Measurements from ENCODE around the gene LY6G6D.
A peak's percentile ranks its signal among the peaks of the same experiment; 100 is the strongest.

LY6G6D gene

DNA sequence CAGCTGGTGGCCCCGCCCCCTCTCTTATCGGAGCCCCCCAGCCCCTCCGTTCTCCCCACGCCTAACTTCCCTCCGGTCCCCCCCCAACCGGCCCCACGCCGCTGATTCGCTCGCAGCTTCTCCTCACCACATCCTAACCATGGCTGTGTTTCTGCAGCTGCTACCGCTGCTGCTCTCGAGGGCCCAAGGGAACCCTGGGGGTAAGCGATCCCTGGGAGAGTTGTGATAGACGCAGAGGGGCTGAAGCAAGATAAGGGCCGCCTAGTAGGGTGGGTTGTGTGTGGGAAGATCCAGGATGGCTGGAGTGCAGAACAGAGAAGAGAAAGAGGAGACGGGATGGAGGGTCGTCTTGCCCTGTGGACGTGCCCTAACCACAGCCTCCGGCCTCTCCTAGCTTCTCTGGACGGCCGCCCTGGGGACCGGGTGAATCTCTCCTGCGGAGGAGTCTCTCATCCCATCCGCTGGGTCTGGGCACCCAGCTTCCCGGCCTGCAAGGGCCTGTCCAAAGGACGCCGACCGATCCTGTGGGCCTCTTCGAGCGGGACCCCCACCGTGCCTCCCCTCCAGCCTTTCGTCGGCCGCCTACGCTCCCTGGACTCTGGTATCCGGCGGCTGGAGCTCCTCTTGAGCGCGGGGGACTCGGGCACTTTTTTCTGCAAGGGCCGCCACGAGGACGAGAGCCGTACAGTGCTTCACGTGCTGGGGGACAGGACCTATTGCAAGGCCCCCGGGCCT, 8.3 kb downstream of the LY6G6D start, which contains the start of gene MPIG6B:
MPIG6B (plus strand) TSS at position 129 of the 735 bp plus-strand sequence; CDS start at position 140, 11 bp downstream.
- Histone ChIP-seq H3K27me3 (ENCODE audit: control insufficient read depth in 3 of 3, insufficient read depth in 3 of 3, low read depth in 1 of 3, low read length in 3 of 3) (no peaks in the 10 kb centered on the region), H3K4me3 (ENCODE audit: low read length in 2 of 2) (no peak within 1 kb of the TSS), H2AFZ (ENCODE audit: low read length) (no peak within 1 kb of the TSS), H2AK5ac (ENCODE audit: low read depth, low read length) (no peak within 1 kb of the TSS), H3K9me3 (replicated peaks in 1 of 2; ENCODE audit: control insufficient read depth in 2 of 2, insufficient read depth in 1 of 2, low read depth in 1 of 2, low read length in 2 of 2) (no peaks in the 10 kb centered on the region), H3K79me1 (ENCODE audit: low read depth, low read length) (peaks cover 4% of the 10 kb centered on the region), H4K91ac (ENCODE audit: low read depth, low read length, poor library complexity) (no peak within 1 kb of the TSS), H3K27ac (replicated peaks; ENCODE audit: low read length) (no peak within 1 kb of the TSS), H2BK15ac (ENCODE audit: low read length) (no peak within 1 kb of the TSS), H3K4me2 (ENCODE audit: insufficient read depth, low read length, poor library complexity, severe bottlenecking) (no peak within 1 kb of the TSS), H4K8ac (ENCODE audit: low read depth, low read length) (no peak within 1 kb of the TSS), H3K9ac (ENCODE audit: low read depth, low read length, poor library complexity) (peak within 1 kb of the TSS; percentile 36), H3K18ac (ENCODE audit: low read length) (peak within 1 kb of the TSS; percentile 55), H2BK5ac (ENCODE audit: low read length) (peak within 1 kb of the TSS; percentile 57), H3K4ac (ENCODE audit: low read length) (no peak within 1 kb of the TSS), H3K36me3 (replicated peaks in 1 of 2; ENCODE audit: control insufficient read depth in 2 of 2, insufficient read depth in 2 of 2, low read length in 2 of 2) (peaks cover 31 to 39% of the 10 kb centered on the region in 2 donors), H3K14ac (ENCODE audit: low read length) (no peak within 1 kb of the TSS), H3K23ac (ENCODE audit: low read depth, low read length, poor library complexity) (peak within 1 kb of the TSS; percentile 95), H2BK120ac (ENCODE audit: low read depth, low read length) (no peak within 1 kb of the TSS), H3K4me1 (ENCODE audit: control insufficient read depth in 2 of 2, insufficient read depth in 1 of 2, low read depth in 1 of 2, low read length in 2 of 2) (peaks cover 0 to under 1% of the 10 kb centered on the region in 2 donors), H2BK12ac (ENCODE audit: low read length) (no peak within 1 kb of the TSS)
- no CpG with 5 or more reads among the region's 46 CpGs for WGBS, 2 donors (ENCODE audit: extremely low coverage in 2 of 2, insufficient read length in 2 of 2, insufficient replicate concordance in 1 of 2)
- DNase-seq (ENCODE audit: low spot score), result no peak

DNA sequence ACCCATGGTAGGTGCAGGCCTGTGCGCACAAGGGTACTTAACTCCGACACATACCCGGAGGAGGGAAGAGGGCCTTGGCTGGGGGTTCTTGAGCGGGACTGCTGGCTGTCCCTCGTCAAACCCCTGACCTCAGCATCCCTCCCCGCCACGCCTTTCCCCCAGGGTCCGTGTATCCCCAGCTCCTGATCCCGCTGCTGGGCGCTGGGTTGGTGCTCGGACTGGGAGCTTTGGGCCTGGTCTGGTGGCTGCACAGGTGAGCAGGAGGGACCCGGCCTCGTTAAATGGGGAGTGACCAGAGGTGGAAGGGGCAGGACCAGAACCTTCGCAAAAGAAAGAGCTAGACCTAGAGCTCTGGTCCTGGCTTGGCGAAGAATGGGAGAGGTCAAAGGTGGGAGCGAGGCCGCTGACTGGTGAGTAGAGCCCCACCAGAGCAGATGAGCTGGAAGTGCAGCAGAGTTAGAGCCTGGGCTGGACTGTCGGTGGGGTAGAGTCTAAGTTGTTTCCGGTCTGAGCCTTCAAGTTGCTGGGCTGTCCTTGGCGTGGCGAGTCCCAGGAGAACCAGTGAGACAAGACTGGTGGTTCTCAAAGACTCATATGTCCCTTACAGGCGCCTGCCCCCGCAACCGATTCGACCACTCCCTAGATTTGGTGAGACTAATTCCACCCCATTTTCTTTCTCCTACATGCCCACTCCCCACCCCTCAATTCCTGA, 9.0 kb downstream of the LY6G6D start:
- H3K9me3 ChIP-seq (replicated peaks in 1 of 2; ENCODE audit: control insufficient read depth in 2 of 2, insufficient read depth in 1 of 2, low read depth in 1 of 2, low read length in 2 of 2), result no peaks in the 10 kb centered on the region
- H3K27me3 ChIP-seq (ENCODE audit: control insufficient read depth in 3 of 3, insufficient read depth in 3 of 3, low read depth in 1 of 3, low read length in 3 of 3), result no peaks in the 10 kb centered on the region
- H2AK5ac ChIP-seq (ENCODE audit: low read depth, low read length), result no peak overlapping the region
- no peak overlapping the region for H4K91ac ChIP-seq (ENCODE audit: low read depth, low read length, poor library complexity)
- no peak overlapping the region for H2BK15ac ChIP-seq (ENCODE audit: low read length)
- peaks cover 7% of the 10 kb centered on the region for H3K79me1 ChIP-seq (ENCODE audit: low read depth, low read length)
- no peak overlapping the region for H3K4me3 ChIP-seq (ENCODE audit: low read length in 2 of 2)
- peak overlapping the region; percentile 36 for H3K9ac ChIP-seq (ENCODE audit: low read depth, low read length, poor library complexity)
- peak overlapping the region; percentile 49 for H3K18ac ChIP-seq (ENCODE audit: low read length)
- H2BK120ac ChIP-seq (ENCODE audit: low read depth, low read length), result no peak overlapping the region
- no peak overlapping the region for H3K27ac ChIP-seq (replicated peaks; ENCODE audit: low read length)
- H2AFZ ChIP-seq (ENCODE audit: low read length), result no peak overlapping the region
- H3K23ac ChIP-seq (ENCODE audit: low read depth, low read length, poor library complexity), result peak overlapping the region; percentile 57
- no peak overlapping the region for H3K4ac ChIP-seq (ENCODE audit: low read length)
- no peak overlapping the region for H3K14ac ChIP-seq (ENCODE audit: low read length)
- no peak overlapping the region for H2BK12ac ChIP-seq (ENCODE audit: low read length)
- no peak overlapping the region for H3K4me2 ChIP-seq (ENCODE audit: insufficient read depth, low read length, poor library complexity, severe bottlenecking)
- H2BK5ac ChIP-seq (ENCODE audit: low read length), result peak overlapping the region; percentile 57
- no peak for DNase-seq (ENCODE audit: low spot score)
- WGBS, 2 donors (ENCODE audit: extremely low coverage in 2 of 2, insufficient read length in 2 of 2, insufficient replicate concordance in 1 of 2), result no CpG with 5 or more reads among the region's 25 CpGs
- H3K36me3 ChIP-seq (replicated peaks in 1 of 2; ENCODE audit: control insufficient read depth in 2 of 2, insufficient read depth in 2 of 2, low read length in 2 of 2), result peaks cover 32 to 46% of the 10 kb centered on the region in 2 donors
- peaks cover 4 to 5% of the 10 kb centered on the region in 2 donors for H3K4me1 ChIP-seq (ENCODE audit: control insufficient read depth in 2 of 2, insufficient read depth in 1 of 2, low read depth in 1 of 2, low read length in 2 of 2)
- H4K8ac ChIP-seq (ENCODE audit: low read depth, low read length), result no peak overlapping the region

GRCh38 chr6:31725502-31726350, 10.6 kb downstream of the LY6G6D start:
- Histone ChIP-seq H4K91ac (ENCODE audit: low read depth, low read length, poor library complexity) (no peak overlapping the region), H3K27ac (replicated peaks; ENCODE audit: low read length) (no peak overlapping the region), H3K4me3 (ENCODE audit: low read length in 2 of 2) (no peak overlapping the region), H3K27me3 (ENCODE audit: control insufficient read depth in 3 of 3, insufficient read depth in 3 of 3, low read depth in 1 of 3, low read length in 3 of 3) (no peaks in the 10 kb centered on the region), H2AFZ (ENCODE audit: low read length) (no peak overlapping the region), H3K9ac (ENCODE audit: low read depth, low read length, poor library complexity) (no peak overlapping the region), H3K23ac (ENCODE audit: low read depth, low read length, poor library complexity) (no peak overlapping the region), H3K4me2 (ENCODE audit: insufficient read depth, low read length, poor library complexity, severe bottlenecking) (no peak overlapping the region), H2BK12ac (ENCODE audit: low read length) (no peak overlapping the region), H3K4me1 (ENCODE audit: control insufficient read depth in 2 of 2, insufficient read depth in 1 of 2, low read depth in 1 of 2, low read length in 2 of 2) (peaks cover 7 to 10% of the 10 kb centered on the region in 2 donors), H2BK5ac (ENCODE audit: low read length) (no peak overlapping the region), H2BK120ac (ENCODE audit: low read depth, low read length) (no peak overlapping the region), H4K8ac (ENCODE audit: low read depth, low read length) (no peak overlapping the region), H2AK5ac (ENCODE audit: low read depth, low read length) (no peak overlapping the region), H3K79me1 (ENCODE audit: low read depth, low read length) (peaks cover 7% of the 10 kb centered on the region), H3K36me3 (replicated peaks in 1 of 2; ENCODE audit: control insufficient read depth in 2 of 2, insufficient read depth in 2 of 2, low read length in 2 of 2) (peaks cover 35 to 51% of the 10 kb centered on the region in 2 donors), H3K4ac (ENCODE audit: low read length) (no peak overlapping the region), H3K9me3 (replicated peaks in 1 of 2; ENCODE audit: control insufficient read depth in 2 of 2, insufficient read depth in 1 of 2, low read depth in 1 of 2, low read length in 2 of 2) (no peaks in the 10 kb centered on the region), H2BK15ac (ENCODE audit: low read length) (no peak overlapping the region), H3K18ac (ENCODE audit: low read length) (no peak overlapping the region), H3K14ac (ENCODE audit: low read length) (no peak overlapping the region)
- DNase-seq (ENCODE audit: low spot score), result no peak
- WGBS, 2 donors (ENCODE audit: extremely low coverage in 2 of 2, insufficient read length in 2 of 2, insufficient replicate concordance in 1 of 2), result no CpG with 5 or more reads among the region's 12 CpGs
